Measurements from ENCODE around the gene RETREG3. TPM values are rescaled to one million over a fixed set of nuclear protein-coding genes. Genes with fewer than 3 reads are reported as not detected.

The RETREG3 gene, protein sequence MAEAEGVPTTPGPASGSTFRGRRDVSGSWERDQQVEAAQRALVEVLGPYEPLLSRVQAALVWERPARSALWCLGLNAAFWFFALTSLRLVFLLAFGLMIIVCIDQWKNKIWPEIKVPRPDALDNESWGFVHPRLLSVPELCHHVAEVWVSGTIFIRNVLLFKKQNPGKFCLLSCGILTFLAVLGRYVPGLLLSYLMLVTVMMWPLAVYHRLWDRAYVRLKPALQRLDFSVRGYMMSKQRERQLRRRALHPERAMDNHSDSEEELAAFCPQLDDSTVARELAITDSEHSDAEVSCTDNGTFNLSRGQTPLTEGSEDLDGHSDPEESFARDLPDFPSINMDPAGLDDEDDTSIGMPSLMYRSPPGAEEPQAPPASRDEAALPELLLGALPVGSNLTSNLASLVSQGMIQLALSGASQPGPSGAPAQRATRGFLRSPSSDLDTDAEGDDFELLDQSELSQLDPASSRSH
- 25.8 to 27.9 TPM (median 26.7 TPM) in 5 replicates for total RNA-seq (2022; extraction: Qiagen RNA extraction)

DNA sequence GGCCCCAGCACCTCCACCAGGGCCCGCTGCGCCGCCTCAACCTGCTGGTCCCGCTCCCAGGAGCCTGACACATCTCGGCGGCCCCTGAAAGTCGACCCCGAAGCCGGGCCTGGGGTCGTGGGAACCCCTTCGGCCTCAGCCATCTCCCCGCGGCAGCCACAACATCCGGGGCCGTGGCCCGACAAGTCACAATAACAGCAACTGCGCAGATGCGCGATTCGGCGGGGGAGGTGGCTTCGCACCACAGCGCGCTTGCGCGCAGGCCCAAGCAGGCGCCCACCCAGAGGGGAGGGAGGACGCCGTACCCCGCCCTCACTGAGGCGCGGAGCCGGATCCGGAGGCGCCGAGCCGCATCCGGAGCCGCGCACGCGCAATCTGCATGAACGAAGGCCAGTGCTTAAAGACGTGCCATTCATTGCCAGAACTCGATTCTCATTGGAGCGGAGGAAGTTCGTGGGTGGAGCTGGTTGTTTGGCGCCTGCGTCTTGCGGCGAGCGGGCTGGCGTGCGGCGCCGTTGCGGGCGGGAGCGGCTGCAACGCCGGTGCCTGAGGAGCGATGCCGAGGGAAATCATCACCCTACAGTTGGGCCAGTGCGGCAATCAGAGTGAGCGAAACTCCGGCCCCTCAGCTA, at the start of gene RETREG3, which contains the start of gene TUBG1:
Gene RETREG3 (minus strand): TSS at position 193 of the 632 bp plus-strand sequence. CDS start 50 bp downstream, at position 143.
Gene TUBG1 (plus strand): TSS at position 502 of the 632 bp plus-strand sequence. CDS start 55 bp downstream, at position 557.

DNA sequence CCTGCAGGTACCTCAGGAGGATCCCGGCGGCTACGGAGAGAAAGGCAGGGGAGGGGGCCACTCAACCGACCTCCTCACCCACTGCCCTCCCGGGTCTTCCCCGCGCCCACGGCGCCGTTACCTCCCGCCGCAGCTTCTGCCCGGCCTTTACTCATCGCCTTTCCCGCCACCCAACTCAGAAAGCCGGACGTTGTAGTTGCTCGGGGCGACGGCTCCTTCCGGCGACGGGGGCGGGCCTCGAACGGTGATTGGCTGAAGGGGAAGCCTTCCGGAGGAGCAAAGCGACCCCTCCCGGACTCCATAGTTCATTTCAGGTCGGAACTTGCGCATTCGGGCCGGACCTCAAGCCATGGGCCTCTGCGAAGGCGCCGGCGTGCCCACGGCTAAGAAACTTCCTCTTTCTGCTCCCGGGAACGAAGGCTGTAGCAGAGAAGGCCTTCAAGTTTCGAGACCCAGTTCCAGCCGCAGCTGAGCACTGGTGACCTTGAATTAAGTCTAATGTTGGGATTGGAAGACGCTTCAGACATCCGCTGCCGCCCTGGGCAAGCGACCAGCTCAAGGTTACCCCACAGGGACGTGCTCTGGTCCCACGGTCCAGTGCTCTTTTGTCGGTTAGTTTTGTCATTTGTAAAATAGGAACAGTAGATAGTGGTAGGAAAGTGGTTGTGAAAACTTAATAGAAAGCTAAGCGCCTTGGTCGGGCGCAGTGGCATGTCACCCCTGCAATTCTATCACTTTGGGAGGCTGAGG, 31.5 kb downstream of the RETREG3 start, which contains the start of gene PSMC3IP:
Gene PSMC3IP (minus strand): TSS at position 198 of the 750 bp plus-strand sequence. CDS start 43 bp downstream, at position 155.

DNA sequence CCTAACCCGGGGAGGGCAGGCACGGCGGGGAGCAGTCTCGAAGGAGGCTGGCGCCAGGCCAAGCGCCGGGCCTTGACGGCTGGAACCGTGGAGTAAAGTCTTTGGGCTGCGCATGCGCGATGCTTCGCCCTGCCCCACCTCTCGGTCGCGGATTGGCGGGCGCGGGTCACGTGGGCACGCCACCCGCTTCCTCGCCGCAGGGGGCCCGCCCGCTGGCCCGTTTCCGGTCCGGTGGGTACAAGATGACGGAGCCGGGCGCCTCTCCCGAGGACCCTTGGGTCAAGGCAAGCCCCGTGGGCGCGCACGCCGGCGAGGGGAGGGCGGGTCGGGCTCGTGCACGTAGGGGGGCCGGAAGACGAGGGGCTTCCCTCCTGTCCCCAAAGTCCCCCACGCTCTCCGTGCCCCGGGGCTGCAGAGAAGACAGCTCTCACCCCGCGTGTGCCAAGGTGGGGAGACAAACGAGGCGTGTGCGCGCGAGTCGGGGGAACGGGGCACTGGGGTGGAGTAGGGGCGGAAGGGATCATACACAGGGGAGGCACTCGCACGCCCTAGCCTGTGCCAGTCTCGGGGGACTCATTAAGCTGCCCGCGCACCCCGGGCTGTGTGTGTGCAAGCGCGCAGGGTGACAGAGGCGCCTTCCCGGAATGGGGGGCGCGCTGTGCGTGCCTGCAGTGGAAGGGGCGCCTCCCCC, 42.1 kb downstream of the RETREG3 start, which contains the start of gene MLX:
Gene MLX (plus strand): TSS at position 218 of the 691 bp plus-strand sequence. CDS start 25 bp downstream, at position 243.

DNA sequence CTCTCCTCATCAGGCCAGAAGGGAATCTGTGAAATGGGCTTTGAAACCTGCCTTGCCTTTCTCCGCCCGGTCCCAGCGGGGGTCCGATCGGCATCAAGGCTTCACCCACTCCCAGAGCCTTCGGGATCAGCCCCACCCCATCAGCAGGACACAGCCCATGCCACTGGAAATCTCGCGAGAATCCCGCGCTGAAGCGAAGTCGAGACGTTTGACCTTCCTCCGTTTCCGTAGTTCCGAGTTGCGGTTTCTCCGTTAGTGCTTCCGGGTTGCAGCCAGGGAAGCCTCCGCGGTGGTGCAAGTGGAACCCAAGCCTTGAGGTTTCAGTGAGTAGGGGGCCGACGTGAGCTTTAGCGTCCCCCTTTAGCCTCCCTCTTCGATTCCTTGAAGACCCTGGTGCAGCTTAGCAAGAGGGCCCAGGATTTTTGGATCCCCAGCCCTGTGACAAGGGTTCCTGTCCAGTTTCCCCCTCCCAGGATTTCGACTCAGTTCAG, 47.2 kb downstream of the RETREG3 start, which contains the start of gene COASY:
Gene COASY (plus strand): TSS at position 252 of the 491 bp plus-strand sequence. CDS start 475 bp downstream, outside the sequence.

DNA sequence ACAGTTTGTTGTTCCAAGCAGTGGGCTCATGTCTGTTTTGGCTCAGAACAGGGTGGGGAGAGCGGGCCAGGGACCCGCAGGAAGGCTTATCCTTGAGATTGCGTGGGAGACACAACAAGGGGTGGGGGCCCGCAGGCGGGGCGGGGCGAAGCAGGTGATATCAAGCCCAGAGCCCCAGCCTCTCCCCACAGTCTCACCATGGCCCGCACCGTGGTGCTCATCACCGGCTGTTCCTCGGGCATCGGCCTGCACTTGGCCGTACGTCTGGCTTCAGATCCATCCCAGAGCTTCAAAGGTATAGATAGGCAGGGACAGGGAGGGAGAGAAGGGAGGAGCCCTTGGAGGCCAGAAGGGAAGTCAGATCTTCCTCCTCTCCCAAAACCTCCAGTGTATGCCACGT, 56.4 kb downstream of the RETREG3 start, which contains the start of gene HSD17B1:
Gene HSD17B1 (plus strand): TSS at position 188 of the 400 bp plus-strand sequence. CDS start 11 bp downstream, at position 199.

DNA sequence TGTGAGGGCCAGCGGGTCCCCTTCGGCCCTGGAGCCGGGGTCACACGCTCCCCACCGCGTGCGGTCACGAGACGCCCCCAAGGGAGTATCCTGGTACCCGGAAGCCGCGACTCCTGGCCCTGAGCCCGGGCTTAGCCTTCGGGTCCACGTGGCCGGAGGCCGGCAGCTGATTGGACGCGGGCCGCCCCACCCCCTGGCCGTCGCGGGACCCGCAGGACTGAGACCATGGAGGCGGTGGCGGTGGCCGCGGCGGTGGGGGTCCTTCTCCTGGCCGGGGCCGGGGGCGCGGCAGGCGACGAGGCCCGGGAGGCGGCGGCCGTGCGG, 73.2 kb downstream of the RETREG3 start, which contains the start of gene NAGLU:
Gene NAGLU (plus strand): TSS at position 194 of the 324 bp plus-strand sequence. CDS start 32 bp downstream, at position 226.

Other genes with a start within 250 kb of the RETREG3 start
- gene STAT3, start 220.9 kb downstream of the RETREG3 start, total RNA-seq (2022; extraction: Qiagen RNA extraction) = 62.3 to 77.0 TPM (median 74.2 TPM) in 5 replicates
- gene CAVIN1, start 186.1 kb downstream of the RETREG3 start, total RNA-seq (2022; extraction: Qiagen RNA extraction) = 373 to 459 TPM (median 442 TPM) in 5 replicates
- gene ATP6V0A1, start 150.5 kb downstream of the RETREG3 start, total RNA-seq (2022; extraction: Qiagen RNA extraction) = 32.1 to 46.4 TPM (median 38.1 TPM) in 5 replicates
- 31.0 to 51.3 TPM (median 43.8 TPM) in 5 replicates for gene NAGLU, start 73.1 kb downstream of the RETREG3 start, total RNA-seq (2022; extraction: Qiagen RNA extraction)
- 0.89 to 1.8 TPM (median 1.5 TPM) in 5 replicates for gene HSD17B1, start 56.5 kb downstream of the RETREG3 start, total RNA-seq (2022; extraction: Qiagen RNA extraction)
- 103 to 126 TPM (median 119 TPM) in 5 replicates for gene COASY, start 47.2 kb downstream of the RETREG3 start, total RNA-seq (2022; extraction: Qiagen RNA extraction)
- gene MLX, start 42.3 kb downstream of the RETREG3 start, total RNA-seq (2022; extraction: Qiagen RNA extraction) = 56.9 to 68.0 TPM (median 64.9 TPM) in 5 replicates
- 35.1 to 37.6 TPM (median 36.0 TPM) in 5 replicates for gene PSMC3IP, start 31.6 kb downstream of the RETREG3 start, total RNA-seq (2022; extraction: Qiagen RNA extraction)
- 132 to 150 TPM (median 141 TPM) in 5 replicates for gene TUBG1, start 309 bp upstream of the RETREG3 start, total RNA-seq (2022; extraction: Qiagen RNA extraction)
- gene TUBG2, start 49.9 kb upstream of the RETREG3 start, total RNA-seq (2022; extraction: Qiagen RNA extraction) = 19.0 to 28.2 TPM (median 23.2 TPM) in 5 replicates
- 14.3 to 19.9 TPM (median 17.6 TPM) in 5 replicates for gene PLEKHH3, start 67.6 kb upstream of the RETREG3 start, total RNA-seq (2022; extraction: Qiagen RNA extraction)
- 0.29 to 0.53 TPM (median 0.33 TPM) in 5 replicates for gene CCR10, start 72.5 kb upstream of the RETREG3 start, total RNA-seq (2022; extraction: Qiagen RNA extraction)
- 3.8 to 6.4 TPM (median 5.9 TPM) in 5 replicates for gene CNTNAP1, start 73.2 kb upstream of the RETREG3 start, total RNA-seq (2022; extraction: Qiagen RNA extraction)
- 9.6 to 11.7 TPM (median 10.4 TPM) in 5 replicates for gene EZH1, start 135.7 kb upstream of the RETREG3 start, total RNA-seq (2022; extraction: Qiagen RNA extraction)
- 0.63 to 1.7 TPM (median 0.90 TPM) in 5 replicates for gene RAMP2, start 151.9 kb upstream of the RETREG3 start, total RNA-seq (2022; extraction: Qiagen RNA extraction)
- 119 to 142 TPM (median 124 TPM) in 5 replicates for gene VPS25, start 164.1 kb upstream of the RETREG3 start, total RNA-seq (2022; extraction: Qiagen RNA extraction)
- gene WNK4, start 171.2 kb upstream of the RETREG3 start, total RNA-seq (2022; extraction: Qiagen RNA extraction) = 1.1 to 1.8 TPM (median 1.3 TPM) in 5 replicates
- 120 to 140 TPM (median 127 TPM) in 5 replicates for gene COA3, start 189.3 kb upstream of the RETREG3 start, total RNA-seq (2022; extraction: Qiagen RNA extraction)
- 0.10 TPM in 1 of 5 replicates, not detected in the others for gene CNTD1, start 189.5 kb upstream of the RETREG3 start, total RNA-seq (2022; extraction: Qiagen RNA extraction)
- 76.5 to 95.0 TPM (median 81.2 TPM) in 5 replicates for gene BECN1, start 214.9 kb upstream of the RETREG3 start, total RNA-seq (2022; extraction: Qiagen RNA extraction)
- 226 to 265 TPM (median 232 TPM) in 5 replicates for gene PSME3, start 224.0 kb upstream of the RETREG3 start, total RNA-seq (2022; extraction: Qiagen RNA extraction)
- gene AOC2, start 235.2 kb upstream of the RETREG3 start, total RNA-seq (2022; extraction: Qiagen RNA extraction) = 1.7 to 2.7 TPM (median 1.8 TPM) in 5 replicates
- gene AOC3, start 241.8 kb upstream of the RETREG3 start, total RNA-seq (2022; extraction: Qiagen RNA extraction) = 1.1 to 2.0 TPM (median 1.4 TPM) in 5 replicates